ENCODE results near the gene ADGRA3.

Gene ADGRA3

DNA sequence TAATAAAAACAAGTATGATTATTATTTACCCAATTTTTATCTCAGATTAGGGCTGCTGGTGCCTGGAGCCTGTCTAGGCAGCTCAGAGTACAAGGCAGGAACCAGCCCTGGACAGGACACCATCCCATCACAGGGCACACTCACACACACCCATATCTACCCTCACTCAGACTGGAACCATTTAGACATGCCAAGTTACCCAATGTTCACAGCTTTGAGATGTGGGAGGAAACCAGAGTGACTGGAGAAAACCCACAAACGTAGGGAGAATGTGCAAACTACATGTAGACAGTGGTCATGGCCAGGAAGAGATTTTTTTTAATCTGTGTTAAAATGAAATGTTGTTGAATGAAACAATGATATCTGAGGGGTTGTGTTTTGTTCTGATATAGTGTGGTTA, 35.7 kb upstream of the ADGRA3 start:
- in situ Hi-C loops (cut with MboI; ENCODE audit: low sequenced_read_pairs, unreplicated experiment), result no loop called here
- DNase-seq (ENCODE audit: low spot score), result no peak
- TF ChIP-seq, protein P1, sequence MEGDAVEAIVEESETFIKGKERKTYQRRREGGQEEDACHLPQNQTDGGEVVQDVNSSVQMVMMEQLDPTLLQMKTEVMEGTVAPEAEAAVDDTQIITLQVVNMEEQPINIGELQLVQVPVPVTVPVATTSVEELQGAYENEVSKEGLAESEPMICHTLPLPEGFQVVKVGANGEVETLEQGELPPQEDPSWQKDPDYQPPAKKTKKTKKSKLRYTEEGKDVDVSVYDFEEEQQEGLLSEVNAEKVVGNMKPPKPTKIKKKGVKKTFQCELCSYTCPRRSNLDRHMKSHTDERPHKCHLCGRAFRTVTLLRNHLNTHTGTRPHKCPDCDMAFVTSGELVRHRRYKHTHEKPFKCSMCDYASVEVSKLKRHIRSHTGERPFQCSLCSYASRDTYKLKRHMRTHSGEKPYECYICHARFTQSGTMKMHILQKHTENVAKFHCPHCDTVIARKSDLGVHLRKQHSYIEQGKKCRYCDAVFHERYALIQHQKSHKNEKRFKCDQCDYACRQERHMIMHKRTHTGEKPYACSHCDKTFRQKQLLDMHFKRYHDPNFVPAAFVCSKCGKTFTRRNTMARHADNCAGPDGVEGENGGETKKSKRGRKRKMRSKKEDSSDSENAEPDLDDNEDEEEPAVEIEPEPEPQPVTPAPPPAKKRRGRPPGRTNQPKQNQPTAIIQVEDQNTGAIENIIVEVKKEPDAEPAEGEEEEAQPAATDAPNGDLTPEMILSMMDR (IDR thresholded peaks at IDR 0.05; ENCODE audit: borderline replicate concordance, control extremely low read depth, extremely low read depth, insufficient read depth, missing control alignments), result no peak

DNA sequence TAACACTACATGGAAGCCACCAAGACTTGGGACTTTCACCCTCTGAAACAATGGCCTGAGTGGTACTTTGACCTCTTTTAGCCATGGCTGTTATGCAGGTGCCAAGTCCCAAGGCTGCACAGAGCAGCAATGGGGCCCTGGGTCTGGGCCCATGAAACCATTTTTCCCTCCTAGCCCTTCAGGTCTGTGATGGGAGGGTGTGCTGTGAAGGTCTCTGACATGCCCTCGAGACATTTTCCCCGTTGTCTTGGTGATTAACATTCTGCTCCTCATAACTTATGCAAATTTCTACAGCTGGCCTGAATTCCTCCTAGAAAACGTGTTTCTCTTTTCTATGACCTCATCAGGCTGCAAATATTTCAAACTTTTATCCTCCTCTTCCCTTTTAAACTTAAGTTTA, 30.4 kb upstream of the ADGRA3 start:
- TF ChIP-seq, protein P1 (IDR thresholded peaks at IDR 0.05; ENCODE audit: borderline replicate concordance, control extremely low read depth, extremely low read depth, insufficient read depth, missing control alignments), result no peak
- no peak for DNase-seq (ENCODE audit: low spot score)
- in situ Hi-C loops (cut with MboI; ENCODE audit: low sequenced_read_pairs, unreplicated experiment), result no loop called here

DNA sequence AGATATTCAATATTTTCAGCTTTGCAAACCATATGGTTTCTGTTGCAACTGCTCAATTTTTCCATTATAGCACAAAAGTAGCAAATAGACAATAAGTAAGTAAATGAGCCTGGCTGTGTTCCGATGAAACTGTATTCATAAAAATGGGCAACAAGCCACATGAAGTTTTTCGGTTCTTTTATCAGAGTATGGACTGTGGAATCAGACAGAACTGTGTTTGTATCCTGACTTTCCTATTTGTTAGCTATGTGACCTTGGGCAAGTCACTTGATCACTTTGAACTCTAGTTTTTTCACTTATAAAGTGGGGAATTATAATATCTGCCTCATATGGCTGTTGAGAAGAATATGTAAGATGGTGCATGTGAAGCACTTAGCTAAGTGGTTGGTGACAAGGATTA, 23.4 kb upstream of the ADGRA3 start:
- no peak for DNase-seq (ENCODE audit: low spot score)
- in situ Hi-C loops (cut with MboI; ENCODE audit: low sequenced_read_pairs, unreplicated experiment), result no loop called here
- TF ChIP-seq, protein P1 (IDR thresholded peaks at IDR 0.05; ENCODE audit: borderline replicate concordance, control extremely low read depth, extremely low read depth, insufficient read depth, missing control alignments), result no peak

DNA sequence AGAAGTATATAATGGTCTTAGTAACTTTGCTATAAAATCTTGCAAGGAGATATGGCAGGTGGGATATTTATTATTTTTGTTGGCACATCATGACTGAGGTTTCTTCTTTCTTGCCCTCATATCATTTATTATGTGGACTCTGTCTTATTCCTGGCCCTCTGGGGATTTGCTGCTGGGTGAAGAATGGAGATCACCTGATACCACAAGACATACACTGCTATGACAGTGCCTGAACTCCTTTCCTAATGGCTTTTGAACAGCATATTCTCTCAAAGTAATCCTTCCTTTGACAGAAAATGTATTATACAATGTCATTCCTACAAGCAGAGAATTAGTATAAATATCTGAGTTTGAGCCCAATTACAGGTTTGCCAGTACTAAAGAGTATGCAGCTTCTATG, 22.0 kb upstream of the ADGRA3 start:
- in situ Hi-C loops (cut with MboI; ENCODE audit: low sequenced_read_pairs, unreplicated experiment), result no loop called here
- DNase-seq (ENCODE audit: low spot score), result no peak
- TF ChIP-seq, protein P1 (IDR thresholded peaks at IDR 0.05; ENCODE audit: borderline replicate concordance, control extremely low read depth, extremely low read depth, insufficient read depth, missing control alignments), result no peak

DNA sequence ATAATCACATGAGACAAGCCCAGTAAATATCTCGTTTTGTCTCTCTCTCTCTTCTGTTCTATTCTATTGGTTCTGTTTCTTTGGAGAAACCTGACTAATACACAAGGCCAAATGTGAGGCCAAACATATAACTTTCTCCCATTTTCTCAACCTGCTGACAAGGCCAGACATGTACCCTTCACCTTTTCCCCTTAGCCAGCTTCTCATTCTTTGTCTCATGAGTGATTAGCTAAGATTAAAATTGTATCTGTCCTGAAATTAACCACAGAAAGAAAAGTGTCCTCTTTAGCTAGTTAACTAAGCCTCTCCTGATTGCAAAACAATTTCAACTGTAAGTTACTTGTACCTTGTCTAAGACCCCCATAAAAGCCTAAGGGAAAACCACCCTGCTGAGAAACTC, 18.5 kb upstream of the ADGRA3 start:
- in situ Hi-C loops (cut with MboI; ENCODE audit: low sequenced_read_pairs, unreplicated experiment), result no loop called here
- no peak for DNase-seq (ENCODE audit: low spot score)
- TF ChIP-seq, protein P1 (IDR thresholded peaks at IDR 0.05; ENCODE audit: borderline replicate concordance, control extremely low read depth, extremely low read depth, insufficient read depth, missing control alignments), result no peak

DNA sequence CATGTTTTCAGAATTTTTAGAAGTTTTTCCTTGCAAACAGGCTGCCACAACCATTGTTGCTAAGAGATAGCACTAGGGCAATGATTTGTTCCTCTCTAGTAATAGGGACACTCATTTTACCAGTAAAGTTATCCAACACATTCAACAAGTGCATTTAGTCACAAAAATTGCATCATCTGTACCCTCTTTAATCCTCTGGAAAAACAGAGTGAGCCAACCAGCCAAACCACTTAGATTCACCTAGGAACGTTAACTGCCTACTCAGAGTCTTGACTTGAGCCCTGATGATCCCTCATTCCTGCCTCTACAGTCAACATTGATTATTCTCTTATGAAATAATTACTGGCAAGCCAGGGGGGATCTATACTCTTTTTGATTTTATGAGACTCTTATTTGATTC, 17.0 kb upstream of the ADGRA3 start:
- no peak for DNase-seq (ENCODE audit: low spot score)
- in situ Hi-C loops (cut with MboI; ENCODE audit: low sequenced_read_pairs, unreplicated experiment), result no loop called here
- TF ChIP-seq, protein P1 (IDR thresholded peaks at IDR 0.05; ENCODE audit: borderline replicate concordance, control extremely low read depth, extremely low read depth, insufficient read depth, missing control alignments), result no peak

DNA sequence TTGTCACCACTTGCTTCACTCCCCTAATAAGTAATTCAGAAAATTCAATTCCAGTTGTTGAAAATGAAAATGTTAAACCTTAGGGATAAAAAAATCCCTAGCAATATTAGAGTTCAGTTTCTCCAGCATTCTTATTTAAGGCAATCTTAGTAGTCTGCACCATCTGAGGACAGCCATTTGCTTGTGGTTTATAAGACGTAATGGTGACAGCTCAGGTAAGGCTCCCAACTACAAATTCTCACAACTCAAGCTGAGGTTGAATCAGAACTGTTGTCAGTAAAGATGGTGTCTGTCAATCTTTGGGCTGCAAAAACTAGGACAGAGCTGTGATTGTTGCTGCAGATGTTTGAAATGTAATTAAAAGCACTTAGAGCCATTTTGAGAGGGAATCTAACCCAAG, 16.3 kb upstream of the ADGRA3 start:
- in situ Hi-C loops (cut with MboI; ENCODE audit: low sequenced_read_pairs, unreplicated experiment), result no loop called here
- TF ChIP-seq, protein P1 (IDR thresholded peaks at IDR 0.05; ENCODE audit: borderline replicate concordance, control extremely low read depth, extremely low read depth, insufficient read depth, missing control alignments), result no peak
- DNase-seq (ENCODE audit: low spot score), result no peak
